ENCODE measurements around the gene ALDOA. TPM values are rescaled to one million over a fixed set of nuclear protein-coding genes. Genes with fewer than 3 reads are reported as not detected.

The ALDOA gene
- total and polyA plus RNA-seq, 9 of the 15 experiments (the other 6 are each of a cell fraction or from before 2014, with no cell fraction given) = 311 to 2,224 (median 1,293) TPM

GRCh38 chr16:30088237-30088831, 22.8 kb downstream of the ALDOA start:
- WGBS (ENCODE audit: insufficient coverage, low coverage, missing lambda C conversion rate) = 77% methylated on average over 10 of the region's 10 CpGs
- no TSS peak for BruUV-seq (replicated peaks)
- intact Hi-C loops (cut with micrococcal nuclease) = no loop called here
- Histone ChIP-seq H3K9me1 (ENCODE audit: control insufficient read depth, insufficient read depth, low read length) (no peaks in the 10 kb centered on the region), H3K36me3 (ENCODE audit: control insufficient read depth, insufficient read depth, low read length) (peaks cover 34% of the 10 kb centered on the region; the same call in 2 of the 3 replicates), H3K27ac (ENCODE audit: extremely low read depth, low read depth, low read length) (no peak overlapping the region; the same call in 2 of the 3 replicates), H3K9ac (ENCODE audit: insufficient read depth in 1 of 2, low read depth in 2 of 2, low read length in 2 of 2) (peak overlapping the region in 1 of 2 experiments; percentile 79; a peak in 2 of 4 replicates), H3K79me2 (ENCODE audit: control insufficient read depth, insufficient read depth, low read length) (peaks cover 3% of the 10 kb centered on the region; the same call in 1 of the 3 replicates), H3K4me3 (no peak overlapping the region), H3K4me2 (ENCODE audit: insufficient read depth, low read length) (no peak overlapping the region), H3K9me3 (replicated peaks; ENCODE audit: control insufficient read depth, insufficient read depth, low read depth, low read length) (no peaks in the 10 kb centered on the region), H3K27me3 (ENCODE audit: control insufficient read depth in 2 of 2, insufficient read depth in 2 of 2, low read length in 2 of 2) (no peaks in the 10 kb centered on the region), H2AFZ (ENCODE audit: low read depth, low read length) (no peak overlapping the region), H3K4me1 (replicated peaks in 1 of 2; ENCODE audit: control insufficient read depth in 2 of 2, insufficient read depth in 2 of 2, low read length in 2 of 2) (peaks cover 11 to 58% of the 10 kb centered on the region in 2 experiments), H4K20me1 (replicated peaks; ENCODE audit: control insufficient read depth, insufficient read depth, low read length) (no peaks in the 10 kb centered on the region)
- DNase-seq (ENCODE audit: extremely low read depth in 1 of 4, low spot score in 3 of 4) (no peak), FAIRE-seq (no peak), ATAC-seq (no peak)
- POLR2A ChIA-PET = interaction anchor here (0.5 to 1.3 kb wide), 2 partner anchors 36 to 160 kb away, joined by 3 to 4 read pairs; a partner anchor contains a TSS
- in situ Hi-C loops (cut with MboI) = no loop called here
- CTCF ChIA-PET (ENCODE audit: low intra/inter-chr PET ratio) = no interaction called here
- TF ChIP-seq ZNF134 (CRISPR knock-in tag; conservative IDR thresholded peaks at IDR 0.05) (no peak), RB1 (IDR thresholded peaks at IDR 0.05; ENCODE audit: low read depth) (no peak), TSC22D4 (tag; IDR thresholded peaks at IDR 0.05) (no peak), EWSR1 (IDR thresholded peaks at IDR 0.05; ENCODE audit: borderline replicate concordance, low read depth, partially characterized antibody) (no peak), STAT6 (CRISPR knock-in tag; IDR thresholded peaks at IDR 0.05) (no peak), PCBP1 (IDR thresholded peaks at IDR 0.05; ENCODE audit: low read depth, low read length, poor library complexity, severe bottlenecking) (no peak), RBM39 (optimal IDR thresholded peaks at IDR 0.05; ENCODE audit: low read depth, low read length) (no peak), JUN (IDR thresholded peaks at IDR 0.05; ENCODE audit: borderline replicate concordance, low read depth, low read length) (no peak), JUN (CRISPR knock-in tag; IDR thresholded peaks at IDR 0.05; ENCODE audit: borderline replicate concordance) (no peak), HMGN3 (IDR thresholded peaks at IDR 0.05; ENCODE audit: borderline replicate concordance, extremely low read depth, insufficient read length, low read depth, low read length) (no peak), L3MBTL2 (IDR thresholded peaks at IDR 0.05) (no peak), CREB1 (IDR thresholded peaks at IDR 0.05) (no peak), CREB1 (CRISPR knock-in tag; IDR thresholded peaks at IDR 0.05) (no peak), FOXP1 (CRISPR knock-in tag; IDR thresholded peaks at IDR 0.05) (no peak), GTF2E2 (tag; IDR thresholded peaks at IDR 0.05) (no peak), ZNF639 (CRISPR knock-in tag; conservative IDR thresholded peaks at IDR 0.05 in 1 of 2, IDR thresholded peaks at IDR 0.05 in 1 of 2) (no peak), ADNP (tag; IDR thresholded peaks at IDR 0.05) (no peak), BCL6 (CRISPR knock-in tag; IDR thresholded peaks at IDR 0.05) (no peak)

Data from K562 (cell line).